NOMO-1 treated with DMSO at 0.1 percent for 48 hours (cell line): Measurements from ENCODE around the gene INPP4B.

Experiments
- DNase-seq: peaks from one replicate; lab custom pipeline; 2025; ENCODE audit not compliant: unreplicated experiment; lab: John Stamatoyannopoulos, UW

The INPP4B gene

GRCh38 chr4:142383800-142384470 lies 462.2 kb downstream of the INPP4B start:
- no peak for DNase-seq

- DNase-seq: no peak
These were observed 462.7 kb downstream of the INPP4B start for GRCh38 chr4:142383354-142383753.

- no peak for DNase-seq
These were observed 466.0 kb downstream of the INPP4B start for GRCh38 chr4:142380052-142380602.

GRCh38 chr4:142379277-142380051 lies 466.6 kb downstream of the INPP4B start:
- no peak for DNase-seq

- no peak for DNase-seq
These were observed 467.9 kb downstream of the INPP4B start for GRCh38 chr4:142378179-142378578.

- no peak for DNase-seq
These were observed 468.6 kb downstream of the INPP4B start for GRCh38 chr4:142377342-142378091.

- no peak for DNase-seq
These were observed 469.9 kb downstream of the INPP4B start for GRCh38 chr4:142376204-142376603.

- no peak for DNase-seq
These were observed 472.5 kb downstream of the INPP4B start for GRCh38 chr4:142373610-142374009.

- DNase-seq: no peak
These were observed 473.4 kb downstream of the INPP4B start for GRCh38 chr4:142372530-142373260.

GRCh38 chr4:142369141-142369540 lies 477.0 kb downstream of the INPP4B start:
- DNase-seq: no peak

GRCh38 chr4:142367418-142368180 lies 478.5 kb downstream of the INPP4B start:
- DNase-seq: peak; percentile 6

- DNase-seq: no peak
These were observed 479.3 kb downstream of the INPP4B start for GRCh38 chr4:142366769-142367181.

GRCh38 chr4:142365391-142365790 lies 480.7 kb downstream of the INPP4B start:
- no peak for DNase-seq

GRCh38 chr4:142363686-142364085 lies 482.4 kb downstream of the INPP4B start:
- no peak for DNase-seq

- no peak for DNase-seq
These were observed 484.1 kb downstream of the INPP4B start for GRCh38 chr4:142361981-142362380.

GRCh38 chr4:142360657-142361056 lies 485.4 kb downstream of the INPP4B start:
- no peak for DNase-seq

- no peak for DNase-seq
These were observed 487.4 kb downstream of the INPP4B start for GRCh38 chr4:142358656-142359055.

GRCh38 chr4:142356801-142357200 lies 489.3 kb downstream of the INPP4B start:
- DNase-seq: no peak

GRCh38 chr4:142356118-142356759 lies 489.9 kb downstream of the INPP4B start:
- DNase-seq: no peak
